ENCODE measurements around the gene CCDC157. TPM values are rescaled to one million over a fixed set of nuclear protein-coding genes. Genes with fewer than 3 reads are reported as not detected.

Gene CCDC157
- total RNA-seq, 6 donors from 2014 or later, result 3.3 to 16.8 (median 7.9) TPM

DNA sequence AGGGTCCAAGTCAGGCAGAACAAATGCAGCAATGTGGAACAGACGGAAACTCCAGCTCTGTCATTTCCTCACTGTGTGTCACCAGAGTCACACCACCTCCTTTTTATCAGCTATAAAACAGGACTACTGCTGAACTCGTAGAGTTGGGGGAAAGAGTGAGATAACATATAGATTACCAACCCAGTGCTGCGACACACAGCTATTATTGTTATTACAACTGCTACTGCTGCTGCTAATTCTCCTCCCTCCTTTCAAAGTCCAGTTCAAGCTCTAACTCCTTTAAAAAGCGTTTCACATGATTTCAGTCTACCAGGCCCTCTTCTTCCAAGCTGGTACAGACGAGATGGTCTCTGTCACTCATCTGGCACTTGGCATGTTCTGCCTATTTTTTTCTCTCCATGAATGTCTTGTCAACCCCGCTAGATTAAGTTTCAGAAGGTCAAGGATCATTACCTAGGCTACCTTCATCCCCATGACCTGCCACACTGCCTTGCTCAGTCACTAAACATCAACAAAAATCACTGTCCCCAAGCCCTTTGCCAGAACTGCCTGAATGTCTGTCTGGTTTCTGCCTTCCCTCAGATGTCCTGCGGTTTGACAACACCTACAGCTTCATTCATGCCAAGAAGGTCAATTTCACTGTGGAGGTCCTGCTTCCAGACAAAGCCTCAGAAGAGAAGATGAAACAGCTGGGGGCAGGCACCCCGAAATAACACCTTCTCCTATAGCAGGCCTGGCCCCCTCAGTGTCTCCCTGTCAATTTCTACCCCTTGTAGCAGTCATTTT, 65.1 kb downstream of the CCDC157 start:
- WGBS, 2 donors, result 81 to 83% methylated on average over 8 of the region's 8 CpGs
- Histone ChIP-seq H3K36me3 (peaks cover 0 to 23% (median 9%) of the 10 kb centered on the region in 4 donors), H3K9me3 (no peaks in the 10 kb centered on the region), H3K4me1 (peaks cover 38 to 52% (median 45%) of the 10 kb centered on the region in 4 donors), H3K27ac (peak overlapping the region; percentile 93 to 98 (median 96)), H3K27me3 (no peaks in the 10 kb centered on the region), H3K4me3 (peak overlapping the region in 1 of 4 donors; percentile 75)
- TF ChIP-seq EP300 (IDR thresholded peaks at IDR 0.05) (no peak), CTCF (IDR thresholded peaks at IDR 0.05) (no peak), POLR2A (IDR thresholded peaks at IDR 0.05) (no peak), POLR2AphosphoS5 (IDR thresholded peaks at IDR 0.05) (no peak)
- DNase-seq (no peak), ATAC-seq (ENCODE audit: low FRiP score in 2 of 2) (no peak)

DNA sequence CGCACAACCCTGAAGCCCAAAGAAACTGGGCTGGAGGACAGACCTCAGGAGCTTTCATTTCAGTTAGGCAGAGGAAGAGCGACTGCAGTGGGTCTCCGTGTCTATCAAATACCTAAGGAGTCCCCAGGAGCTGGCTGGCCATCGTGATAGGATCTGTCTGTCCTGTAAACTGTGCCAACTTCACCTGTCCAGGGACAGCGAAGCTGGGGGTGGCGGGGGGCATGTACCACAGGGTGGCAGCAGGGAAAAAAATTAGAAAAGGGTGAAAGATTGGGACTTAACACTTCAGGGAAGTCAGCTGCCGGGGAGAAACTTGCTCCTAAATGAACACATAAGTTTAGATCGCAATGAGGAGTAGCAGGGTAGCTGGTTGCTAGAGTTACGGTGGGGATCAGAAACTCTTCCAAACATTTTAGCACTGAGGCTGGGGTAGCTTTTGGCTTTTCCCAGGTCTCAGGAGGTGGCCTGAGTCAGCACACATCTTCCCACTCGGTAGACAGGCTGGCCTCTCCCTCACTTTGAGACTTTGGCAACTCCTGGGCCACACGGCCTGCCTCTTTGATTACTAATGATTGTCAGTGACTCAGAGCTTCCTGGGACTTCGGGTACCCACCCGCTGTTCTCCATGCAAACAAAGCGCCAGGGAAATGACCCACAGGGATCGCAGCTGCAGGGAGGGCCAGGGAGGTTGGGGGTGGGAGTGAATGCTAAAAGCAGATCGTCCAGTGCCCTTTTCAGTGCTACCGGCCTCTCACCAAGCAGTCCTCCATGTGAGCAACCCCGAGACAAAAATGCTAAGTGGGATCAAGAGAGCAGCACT, 65.9 kb downstream of the CCDC157 start:
- Histone ChIP-seq H3K4me1 (peaks cover 38 to 53% (median 45%) of the 10 kb centered on the region in 4 donors), H3K9me3 (no peaks in the 10 kb centered on the region), H3K4me3 (peak overlapping the region; percentile 57 to 75 (median 68)), H3K36me3 (peaks cover 0 to 18% (median 9%) of the 10 kb centered on the region in 4 donors), H3K27me3 (no peaks in the 10 kb centered on the region), H3K27ac (peak overlapping the region; percentile 93 to 98 (median 96))
- ATAC-seq (ENCODE audit: low FRiP score in 2 of 2) (peak; percentile 27 to 72), DNase-seq (peak in 1 of 2 donors; percentile 85)
- TF ChIP-seq CTCF (IDR thresholded peaks at IDR 0.05) (no peak), POLR2AphosphoS5 (IDR thresholded peaks at IDR 0.05) (peak; percentile 73 to 76), EP300 (IDR thresholded peaks at IDR 0.05) (peak in 2 of 4 donors; percentile 15 to 74), POLR2A (IDR thresholded peaks at IDR 0.05) (peak in 1 of 4 donors; percentile 20)
- 36 to 46% methylated on average over 13 to 18 of the region's 18 CpGs for WGBS, 2 donors

GRCh38 chr22:30423301-30423958, 66.6 kb downstream of the CCDC157 start:
- H3K4me1 ChIP-seq, result peaks cover 38 to 53% (median 45%) of the 10 kb centered on the region in 4 donors
- TF ChIP-seq EP300 (IDR thresholded peaks at IDR 0.05), result no peak
- TF ChIP-seq CTCF (IDR thresholded peaks at IDR 0.05), result peak in 4 of 6 experiments; percentile 17 to 36 (median 24)
- TF ChIP-seq POLR2AphosphoS5 (IDR thresholded peaks at IDR 0.05), result peak in 1 of 2 donors; percentile 95
- TF ChIP-seq POLR2A (IDR thresholded peaks at IDR 0.05), result peak in 3 of 4 donors; percentile 77 to 94 (median 84)
- ATAC-seq (ENCODE audit: low FRiP score in 2 of 2) (peak; percentile 75 to 77), DNase-seq (peak in 1 of 2 donors; percentile 89)
- no peaks in the 10 kb centered on the region for H3K9me3 ChIP-seq
- peak overlapping the region; percentile 57 to 75 (median 68) for H3K4me3 ChIP-seq
- 0 to 1% methylated on average over 14 to 33 of the region's 45 CpGs for WGBS, 2 donors
- peaks cover 0 to 10% (median 4%) of the 10 kb centered on the region in 4 donors for H3K36me3 ChIP-seq
- H3K27ac ChIP-seq, result peak overlapping the region; percentile 93 to 98 (median 96)
- no peaks in the 10 kb centered on the region for H3K27me3 ChIP-seq

DNA sequence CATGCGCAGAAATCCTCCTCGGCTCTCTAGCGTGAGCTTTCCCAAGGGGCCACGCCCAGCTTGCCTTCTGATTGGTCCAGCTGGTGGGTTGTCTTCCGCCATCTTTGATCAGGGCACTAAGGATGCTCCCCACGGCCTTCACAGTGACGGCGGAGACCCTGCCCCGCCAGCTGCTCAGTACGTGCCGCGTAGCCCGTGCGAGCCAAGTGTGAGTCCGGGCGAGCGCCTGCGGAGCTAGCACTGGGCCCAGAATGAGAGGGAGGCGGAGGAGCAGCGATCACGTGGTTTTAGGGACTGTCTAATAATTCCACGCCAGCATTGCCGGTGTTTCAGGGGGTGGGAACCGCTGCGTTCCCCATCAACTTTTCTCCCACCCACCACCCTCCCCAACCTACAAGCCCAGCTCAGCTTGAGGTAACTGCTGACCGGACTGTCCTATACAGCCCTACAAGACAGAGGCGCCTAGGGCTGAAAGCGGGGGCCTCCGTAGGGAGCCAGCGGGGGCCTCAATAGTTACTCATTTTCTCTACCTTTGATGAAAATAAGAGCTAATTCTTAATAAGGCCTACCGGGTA, 67.2 kb downstream of the CCDC157 start:
- ATAC-seq (ENCODE audit: low FRiP score in 2 of 2) (peak; percentile 93 to 97), DNase-seq (peak; percentile 96 to 98)
- Histone ChIP-seq H3K4me1 (peaks cover 38 to 53% (median 45%) of the 10 kb centered on the region in 4 donors), H3K27me3 (no peaks in the 10 kb centered on the region), H3K9me3 (no peaks in the 10 kb centered on the region), H3K4me3 (peak overlapping the region; percentile 57 to 75 (median 68)), H3K36me3 (peaks cover 0 to 4% (median 2%) of the 10 kb centered on the region in 4 donors), H3K27ac (peak overlapping the region; percentile 93 to 98 (median 96))
- TF ChIP-seq POLR2AphosphoS5 (IDR thresholded peaks at IDR 0.05), result peak; percentile 78 to 93
- peak in 1 of 4 donors; percentile 87 for TF ChIP-seq POLR2A (IDR thresholded peaks at IDR 0.05)
- peak in 1 of 6 experiments; percentile 5 for TF ChIP-seq CTCF (IDR thresholded peaks at IDR 0.05)
- peak in 1 of 4 donors; percentile 67 for TF ChIP-seq EP300 (IDR thresholded peaks at IDR 0.05)
- 3% methylated on average over 8 to 26 of the region's 31 CpGs for WGBS, 2 donors

All from upper lobe of left lung (tissue), 6 donors.